Neural cell (in vitro differentiated cells): Measurements from ENCODE around the gene KBTBD13.

ENCODE experiments used
- EZH2 ChIP-seq: fragments of 200-600, 300-800 bp; shearing (Covaris generic), sonication (generic); IDR thresholded peaks from 2 replicates; pipeline ENCODE4 v1.6.1; 2014; ENCODE audit warnings: antibody characterized with exemption, low read length, borderline replicate concordance, mild to moderate bottlenecking; ENCODE audit not compliant: insufficient read depth, poor library complexity, severe bottlenecking
- MXI1 ChIP-seq: fragments of 450-650 bp; conservative IDR thresholded peaks from 2 replicates; pipeline ENCODE4 v1.6.1; 2014; ENCODE audit warnings: antibody characterized with exemption, mild to moderate bottlenecking; ENCODE audit not compliant: poor library complexity, severe bottlenecking
- TF ChIP-seq, protein P1 (sequence below): fragments of 450-650 bp; IDR thresholded peaks from 2 replicates; pipeline ENCODE4 v1.5.1; 2014; ENCODE audit warnings: antibody characterized with exemption, mild to moderate bottlenecking, moderate library complexity; ENCODE audit not compliant: poor library complexity, severe bottlenecking

DNA sequence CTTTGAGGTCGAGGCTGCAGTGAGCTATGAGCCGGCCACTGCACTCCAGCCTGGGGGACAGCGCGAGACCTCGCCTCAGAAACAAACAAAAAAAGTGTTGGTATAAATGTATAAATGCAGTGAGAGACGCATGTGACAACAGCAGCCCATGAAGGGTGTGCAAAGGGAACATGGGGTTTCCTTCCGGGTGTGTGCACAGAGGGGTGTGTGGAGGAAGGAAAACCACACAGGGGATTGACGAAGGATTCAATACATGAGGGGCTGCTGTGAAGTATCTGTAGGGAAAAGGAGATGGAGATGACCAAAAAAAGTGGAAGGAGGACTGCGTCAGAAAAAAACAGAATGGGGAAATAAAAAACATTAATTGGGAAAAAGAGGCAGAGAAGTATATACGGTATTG is 48.2 kb upstream of the KBTBD13 start:
- TF ChIP-seq, protein P1, sequence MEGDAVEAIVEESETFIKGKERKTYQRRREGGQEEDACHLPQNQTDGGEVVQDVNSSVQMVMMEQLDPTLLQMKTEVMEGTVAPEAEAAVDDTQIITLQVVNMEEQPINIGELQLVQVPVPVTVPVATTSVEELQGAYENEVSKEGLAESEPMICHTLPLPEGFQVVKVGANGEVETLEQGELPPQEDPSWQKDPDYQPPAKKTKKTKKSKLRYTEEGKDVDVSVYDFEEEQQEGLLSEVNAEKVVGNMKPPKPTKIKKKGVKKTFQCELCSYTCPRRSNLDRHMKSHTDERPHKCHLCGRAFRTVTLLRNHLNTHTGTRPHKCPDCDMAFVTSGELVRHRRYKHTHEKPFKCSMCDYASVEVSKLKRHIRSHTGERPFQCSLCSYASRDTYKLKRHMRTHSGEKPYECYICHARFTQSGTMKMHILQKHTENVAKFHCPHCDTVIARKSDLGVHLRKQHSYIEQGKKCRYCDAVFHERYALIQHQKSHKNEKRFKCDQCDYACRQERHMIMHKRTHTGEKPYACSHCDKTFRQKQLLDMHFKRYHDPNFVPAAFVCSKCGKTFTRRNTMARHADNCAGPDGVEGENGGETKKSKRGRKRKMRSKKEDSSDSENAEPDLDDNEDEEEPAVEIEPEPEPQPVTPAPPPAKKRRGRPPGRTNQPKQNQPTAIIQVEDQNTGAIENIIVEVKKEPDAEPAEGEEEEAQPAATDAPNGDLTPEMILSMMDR: no peak
- no peak for TF ChIP-seq EZH2
- no peak for TF ChIP-seq MXI1
